ENCODE measurements around the gene HOXB6.

Gene HOXB6

GRCh38 chr17:48593126-48593829 lies 11.5 kb downstream of the HOXB6 start, which contains the start of gene HOXB5:
TSS of gene HOXB5 (minus strand) at chr17:48593779. CDS start at chr17:48593682, 97 bp downstream.
- DNase-seq (ENCODE audit: low read depth): no peak
- H3K4me3 ChIP-seq (ENCODE audit: control insufficient read depth, low read depth, low read length): no peak within 1 kb of the TSS; the same call in 1 of the 2 replicates
- TF ChIP-seq, protein P1, sequence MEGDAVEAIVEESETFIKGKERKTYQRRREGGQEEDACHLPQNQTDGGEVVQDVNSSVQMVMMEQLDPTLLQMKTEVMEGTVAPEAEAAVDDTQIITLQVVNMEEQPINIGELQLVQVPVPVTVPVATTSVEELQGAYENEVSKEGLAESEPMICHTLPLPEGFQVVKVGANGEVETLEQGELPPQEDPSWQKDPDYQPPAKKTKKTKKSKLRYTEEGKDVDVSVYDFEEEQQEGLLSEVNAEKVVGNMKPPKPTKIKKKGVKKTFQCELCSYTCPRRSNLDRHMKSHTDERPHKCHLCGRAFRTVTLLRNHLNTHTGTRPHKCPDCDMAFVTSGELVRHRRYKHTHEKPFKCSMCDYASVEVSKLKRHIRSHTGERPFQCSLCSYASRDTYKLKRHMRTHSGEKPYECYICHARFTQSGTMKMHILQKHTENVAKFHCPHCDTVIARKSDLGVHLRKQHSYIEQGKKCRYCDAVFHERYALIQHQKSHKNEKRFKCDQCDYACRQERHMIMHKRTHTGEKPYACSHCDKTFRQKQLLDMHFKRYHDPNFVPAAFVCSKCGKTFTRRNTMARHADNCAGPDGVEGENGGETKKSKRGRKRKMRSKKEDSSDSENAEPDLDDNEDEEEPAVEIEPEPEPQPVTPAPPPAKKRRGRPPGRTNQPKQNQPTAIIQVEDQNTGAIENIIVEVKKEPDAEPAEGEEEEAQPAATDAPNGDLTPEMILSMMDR (IDR thresholded peaks at IDR 0.05; ENCODE audit: control insufficient read depth, insufficient read depth, low read depth, low read length, missing control alignments): no peak

- DNase-seq (ENCODE audit: low read depth): no peak
- H3K4me3 ChIP-seq (ENCODE audit: control insufficient read depth, low read depth, low read length): no peak overlapping the region
- TF ChIP-seq, protein P1 (IDR thresholded peaks at IDR 0.05; ENCODE audit: control insufficient read depth, insufficient read depth, low read depth, low read length, missing control alignments): no peak
These were observed 12.2 kb downstream of the HOXB6 start for GRCh38 chr17:48592577-48592976.

DNA sequence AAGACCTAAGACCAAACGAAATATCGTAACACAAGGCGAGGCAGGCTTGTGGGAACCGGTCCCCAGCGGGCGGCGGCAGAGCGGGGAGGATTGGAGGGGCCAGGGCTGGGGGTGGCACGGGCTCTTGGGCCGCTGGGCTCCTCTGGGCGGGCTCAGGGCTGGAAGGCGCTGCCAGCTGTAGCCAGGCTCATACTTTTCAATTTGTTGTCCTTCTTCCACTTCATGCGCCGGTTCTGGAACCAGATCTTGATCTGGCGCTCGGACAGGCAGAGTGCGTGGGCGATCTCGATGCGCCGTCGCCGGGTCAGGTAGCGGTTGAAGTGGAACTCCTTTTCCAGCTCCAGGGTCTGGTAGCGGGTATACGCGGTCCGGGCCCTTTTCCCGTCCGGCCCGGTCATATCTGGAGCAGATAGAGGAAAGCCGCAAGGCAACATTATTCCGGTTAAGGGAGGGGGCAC lies 12.7 kb downstream of the HOXB6 start:
- no peak for DNase-seq (ENCODE audit: low read depth)
- TF ChIP-seq, protein P1 (IDR thresholded peaks at IDR 0.05; ENCODE audit: control insufficient read depth, insufficient read depth, low read depth, low read length, missing control alignments): no peak
- H3K4me3 ChIP-seq (ENCODE audit: control insufficient read depth, low read depth, low read length): no peak overlapping the region

DNA sequence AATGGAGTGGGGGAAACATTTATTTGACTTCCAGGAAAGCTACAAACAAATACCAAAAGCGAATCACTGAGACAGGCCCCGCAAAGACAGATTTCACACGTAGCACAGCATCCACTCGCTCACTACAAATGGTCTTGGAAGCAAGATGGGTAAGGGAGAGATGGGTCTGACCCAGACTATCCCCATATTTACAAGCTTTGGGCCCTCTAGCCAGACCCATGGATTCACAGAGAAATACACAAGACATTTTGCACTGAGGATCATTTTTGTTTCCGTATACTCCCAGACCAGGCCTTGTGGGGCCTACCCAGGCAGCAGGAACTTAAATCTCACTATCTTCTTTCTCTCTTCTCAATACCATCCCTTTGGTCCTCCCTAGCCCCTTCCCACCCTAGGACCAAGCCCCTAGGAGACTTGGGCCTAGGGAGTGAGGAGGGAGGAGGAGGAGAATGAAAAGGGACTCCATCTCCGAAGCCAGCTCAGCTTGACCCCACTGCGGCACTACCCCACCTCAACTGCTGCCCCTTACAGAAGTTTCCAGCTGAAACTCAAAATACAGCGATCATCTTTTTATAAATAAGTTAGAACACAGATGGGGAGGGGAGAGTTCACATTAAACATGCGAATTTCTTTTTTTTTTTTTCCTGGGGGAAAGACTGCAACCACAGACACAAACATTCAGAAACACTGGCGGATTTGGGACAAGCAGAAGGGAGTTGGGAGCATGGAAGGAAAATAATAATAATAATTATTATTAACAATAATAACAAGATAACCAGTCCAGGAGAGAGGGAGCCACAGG lies 13.3 kb downstream of the HOXB6 start:
- H3K4me3 ChIP-seq (ENCODE audit: control insufficient read depth, low read depth, low read length): no peak overlapping the region
- TF ChIP-seq, protein P1 (IDR thresholded peaks at IDR 0.05; ENCODE audit: control insufficient read depth, insufficient read depth, low read depth, low read length, missing control alignments): no peak
- no peak for DNase-seq (ENCODE audit: low read depth)

DNA sequence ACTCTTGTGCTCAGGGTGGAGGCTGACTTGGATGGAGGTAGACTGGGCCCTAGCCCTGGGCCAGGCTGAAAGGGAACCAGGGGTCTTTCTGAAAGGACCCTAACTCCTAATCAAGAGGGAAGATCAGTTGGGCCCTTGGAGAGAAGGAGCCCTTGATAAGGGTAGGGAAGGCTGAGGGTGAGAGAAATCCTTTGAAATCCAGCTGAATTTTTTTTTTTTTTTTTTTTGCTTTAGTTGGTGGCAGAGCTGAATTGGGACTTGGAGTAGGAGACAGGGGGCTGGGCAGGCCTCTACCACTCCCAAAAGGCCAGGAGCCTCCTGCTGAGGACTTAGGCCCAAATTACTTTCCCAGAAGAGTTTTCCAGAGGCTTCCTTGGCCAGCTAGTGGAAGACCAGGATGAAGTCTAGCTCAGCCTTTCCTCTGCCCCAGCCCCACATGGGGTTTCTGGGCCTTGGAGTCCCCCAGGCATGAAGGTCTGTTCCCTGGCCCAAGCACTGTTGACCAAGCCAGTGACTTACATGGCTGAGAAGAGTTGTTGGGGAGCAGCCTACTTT lies 14.1 kb downstream of the HOXB6 start:
- H3K4me3 ChIP-seq (ENCODE audit: control insufficient read depth, low read depth, low read length): no peak overlapping the region
- TF ChIP-seq, protein P1 (IDR thresholded peaks at IDR 0.05; ENCODE audit: control insufficient read depth, insufficient read depth, low read depth, low read length, missing control alignments): no peak
- no peak for DNase-seq (ENCODE audit: low read depth)

DNA sequence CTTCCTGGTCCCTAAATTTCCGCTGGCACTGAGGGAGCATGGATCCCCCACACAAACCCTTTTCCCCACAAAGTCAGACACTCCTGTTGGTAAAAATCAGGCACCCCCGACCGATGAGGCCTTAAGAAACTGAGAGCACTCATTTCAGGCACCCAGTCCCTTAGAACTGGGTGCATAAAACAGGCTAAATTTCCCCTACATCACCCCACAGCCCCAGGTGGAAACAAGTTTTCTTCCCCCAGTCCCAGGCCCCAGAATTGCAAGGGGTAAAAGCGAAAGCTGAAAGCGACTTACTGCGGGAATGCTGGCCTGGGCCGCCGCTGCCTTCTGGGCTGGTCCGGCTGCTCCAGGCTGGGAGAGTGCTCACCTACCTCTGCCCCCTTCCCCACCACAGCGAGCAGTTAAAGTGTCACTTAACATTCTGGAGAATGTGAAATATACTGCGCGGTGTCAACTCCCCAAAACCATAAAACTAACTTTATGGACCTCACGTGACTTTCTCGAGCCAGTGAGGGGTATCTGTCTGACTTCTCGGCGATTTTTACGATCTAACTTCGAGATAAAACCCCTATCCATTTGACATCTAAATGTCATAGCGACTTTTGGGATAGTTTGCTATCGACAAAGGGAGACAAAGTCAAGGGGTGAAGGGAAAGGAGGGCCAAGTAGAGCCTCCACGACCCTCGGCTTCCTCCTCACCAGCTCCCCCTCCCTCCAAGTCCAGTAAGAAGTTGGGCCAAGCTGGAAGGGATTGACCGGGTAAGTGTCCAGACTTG lies 14.8 kb downstream of the HOXB6 start, which contains the start of gene HOXB3:
Gene HOXB3 (minus strand): TSS at position 411 of the 776 bp plus-strand sequence. CDS start 37,767 bp downstream, outside the sequence.
- no peak for DNase-seq (ENCODE audit: low read depth)
- no peak within 1 kb of the TSS for H3K4me3 ChIP-seq (ENCODE audit: control insufficient read depth, low read depth, low read length)
- TF ChIP-seq, protein P1 (IDR thresholded peaks at IDR 0.05; ENCODE audit: control insufficient read depth, insufficient read depth, low read depth, low read length, missing control alignments): no peak

All from AG09309 (cell line).